GM12874 (cell line): Measurements from ENCODE around the gene C6orf89.

Experiments used
- TF ChIP-seq, protein P1 (sequence below): IDR thresholded peaks from 2 replicates; pipeline ENCODE4 v1.5.1; 2011; ENCODE audit warnings: low read depth, mild to moderate bottlenecking, control low read depth, low read length, moderate library complexity; ENCODE audit not compliant: insufficient read depth

C6orf89 gene

DNA sequence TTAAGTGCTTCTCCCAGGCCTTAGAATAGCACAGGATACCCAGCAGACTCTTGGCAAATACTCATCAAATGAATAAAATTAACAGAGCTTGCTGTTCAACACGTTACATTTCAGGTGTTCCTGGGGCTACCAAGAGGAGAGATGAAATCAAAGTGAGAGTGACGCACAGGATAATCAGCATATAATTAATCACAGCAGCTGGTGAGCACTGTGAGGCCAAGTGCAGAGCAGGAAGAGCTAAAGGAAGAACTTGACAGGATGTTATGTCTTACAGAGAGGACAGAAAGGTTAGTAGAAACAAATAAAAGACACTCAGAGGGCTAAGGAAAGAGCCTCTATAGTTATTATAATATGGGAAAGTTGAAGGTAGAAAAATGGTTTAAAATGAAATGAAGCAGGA, 19.9 kb upstream of the C6orf89 start:
- TF ChIP-seq, protein P1, sequence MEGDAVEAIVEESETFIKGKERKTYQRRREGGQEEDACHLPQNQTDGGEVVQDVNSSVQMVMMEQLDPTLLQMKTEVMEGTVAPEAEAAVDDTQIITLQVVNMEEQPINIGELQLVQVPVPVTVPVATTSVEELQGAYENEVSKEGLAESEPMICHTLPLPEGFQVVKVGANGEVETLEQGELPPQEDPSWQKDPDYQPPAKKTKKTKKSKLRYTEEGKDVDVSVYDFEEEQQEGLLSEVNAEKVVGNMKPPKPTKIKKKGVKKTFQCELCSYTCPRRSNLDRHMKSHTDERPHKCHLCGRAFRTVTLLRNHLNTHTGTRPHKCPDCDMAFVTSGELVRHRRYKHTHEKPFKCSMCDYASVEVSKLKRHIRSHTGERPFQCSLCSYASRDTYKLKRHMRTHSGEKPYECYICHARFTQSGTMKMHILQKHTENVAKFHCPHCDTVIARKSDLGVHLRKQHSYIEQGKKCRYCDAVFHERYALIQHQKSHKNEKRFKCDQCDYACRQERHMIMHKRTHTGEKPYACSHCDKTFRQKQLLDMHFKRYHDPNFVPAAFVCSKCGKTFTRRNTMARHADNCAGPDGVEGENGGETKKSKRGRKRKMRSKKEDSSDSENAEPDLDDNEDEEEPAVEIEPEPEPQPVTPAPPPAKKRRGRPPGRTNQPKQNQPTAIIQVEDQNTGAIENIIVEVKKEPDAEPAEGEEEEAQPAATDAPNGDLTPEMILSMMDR, result no peak

DNA sequence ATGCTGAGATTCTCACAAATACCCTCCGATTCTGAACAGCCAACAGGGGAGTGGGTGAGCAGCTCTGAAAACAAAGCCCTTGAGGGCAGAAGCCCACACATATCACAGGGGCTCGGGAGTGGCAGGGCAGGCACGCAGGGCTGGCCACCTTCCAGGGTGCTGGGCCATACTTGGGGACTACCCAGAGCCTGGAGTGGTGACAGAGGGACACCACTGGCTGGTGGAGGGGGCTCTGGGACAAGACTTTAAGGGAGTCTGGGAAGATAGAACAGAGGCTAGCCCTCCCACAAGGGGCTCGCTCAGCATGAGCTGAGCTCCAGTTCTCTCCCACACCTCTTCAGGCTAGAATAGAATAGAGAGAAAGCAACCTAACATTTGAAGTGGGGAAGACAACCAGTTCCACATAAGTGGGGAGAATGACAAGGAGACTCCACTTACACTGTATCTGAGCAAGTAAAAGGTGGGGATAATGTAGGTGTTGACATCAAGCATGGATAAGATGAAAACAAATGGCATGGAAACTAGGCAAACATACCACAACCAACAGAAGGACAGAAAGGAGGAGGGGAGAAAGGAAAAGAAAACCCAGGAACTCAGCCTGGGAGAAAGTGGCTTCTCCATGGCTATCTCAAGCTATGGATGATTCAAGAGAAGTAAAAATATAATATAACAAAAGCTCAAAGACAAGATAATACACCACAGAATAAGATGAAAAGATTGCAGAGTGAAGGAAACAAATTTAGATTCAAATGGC, 18.1 kb upstream of the C6orf89 start:
- TF ChIP-seq, protein P1, result no peak

DNA sequence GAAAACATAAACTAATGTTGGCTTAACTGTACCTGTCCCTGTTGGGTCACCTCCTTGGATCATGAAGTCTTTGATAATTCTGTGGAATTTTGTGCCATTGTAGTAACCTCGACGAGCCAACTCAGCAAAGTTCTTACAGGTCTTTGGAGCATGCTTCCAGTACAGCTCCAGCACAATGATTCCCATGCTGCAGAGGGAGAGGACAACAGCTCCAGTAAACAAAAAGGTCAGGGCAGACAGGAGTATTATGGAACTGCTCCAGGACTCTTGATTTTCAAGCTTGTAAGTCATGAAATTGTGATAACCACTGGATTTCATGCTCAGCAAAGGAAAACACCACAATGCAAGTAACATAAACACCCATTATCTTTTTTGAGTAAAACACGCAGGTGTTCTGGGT, 14.1 kb upstream of the C6orf89 start:
- TF ChIP-seq, protein P1, result no peak

DNA sequence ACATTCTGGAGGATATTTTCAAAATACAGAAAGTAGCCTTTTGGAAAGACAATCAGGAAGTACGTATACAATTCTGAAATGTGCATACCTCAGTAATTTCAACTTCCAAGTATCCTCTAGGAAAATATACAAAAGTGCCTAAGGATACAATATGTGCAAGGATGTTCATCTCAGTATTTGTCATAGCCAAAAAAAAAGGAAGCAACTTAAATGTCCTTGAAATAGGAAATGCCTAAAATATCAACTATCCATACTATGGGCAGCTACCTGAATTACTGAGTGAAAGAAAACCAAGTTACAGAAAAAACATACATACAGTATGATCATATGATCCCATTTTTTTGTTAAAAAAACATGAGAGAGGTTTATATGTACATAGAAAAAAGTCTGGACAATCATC, 12.6 kb upstream of the C6orf89 start:
- TF ChIP-seq, protein P1, result no peak

DNA sequence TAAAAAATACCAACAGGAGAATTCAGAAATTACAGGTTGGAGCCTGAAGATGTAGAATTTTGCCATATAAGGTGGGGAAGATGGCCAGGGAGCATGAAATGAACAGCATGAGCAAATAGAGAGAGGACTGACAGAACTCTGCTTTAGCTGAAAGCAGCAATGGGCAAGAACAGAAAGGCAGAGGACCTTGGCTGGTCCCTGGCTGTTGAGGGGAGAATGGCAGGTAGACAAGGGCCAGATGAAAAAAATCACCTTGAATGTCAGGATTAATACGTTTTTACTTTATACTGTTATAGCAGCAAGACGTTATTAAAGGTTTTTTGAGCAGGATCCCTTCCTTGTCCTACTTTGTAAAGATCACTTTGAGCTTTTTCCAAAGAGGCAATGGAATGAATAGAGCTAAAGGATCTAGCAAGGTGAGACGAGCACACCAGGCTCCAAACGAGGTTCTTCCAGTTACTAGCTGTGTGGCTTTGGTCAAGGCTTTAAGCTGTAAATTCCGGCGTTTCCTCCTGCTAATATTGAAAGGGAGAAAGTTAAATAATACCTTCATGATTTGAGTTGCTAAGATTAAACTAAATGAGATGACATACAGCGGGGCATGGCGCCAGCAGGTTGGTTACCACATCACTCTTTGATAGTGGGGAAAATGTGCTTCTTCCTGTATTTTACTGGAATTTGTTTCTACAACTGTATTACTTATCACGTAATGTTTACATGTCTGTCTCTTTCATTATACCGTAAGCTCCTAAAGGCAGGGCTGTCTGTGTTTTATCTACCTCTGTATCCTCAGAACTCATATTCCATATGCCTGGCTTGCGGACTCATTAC, 11.9 kb upstream of the C6orf89 start:
- TF ChIP-seq, protein P1, result peak; percentile 17; the same call in 1 of the 2 replicates

DNA sequence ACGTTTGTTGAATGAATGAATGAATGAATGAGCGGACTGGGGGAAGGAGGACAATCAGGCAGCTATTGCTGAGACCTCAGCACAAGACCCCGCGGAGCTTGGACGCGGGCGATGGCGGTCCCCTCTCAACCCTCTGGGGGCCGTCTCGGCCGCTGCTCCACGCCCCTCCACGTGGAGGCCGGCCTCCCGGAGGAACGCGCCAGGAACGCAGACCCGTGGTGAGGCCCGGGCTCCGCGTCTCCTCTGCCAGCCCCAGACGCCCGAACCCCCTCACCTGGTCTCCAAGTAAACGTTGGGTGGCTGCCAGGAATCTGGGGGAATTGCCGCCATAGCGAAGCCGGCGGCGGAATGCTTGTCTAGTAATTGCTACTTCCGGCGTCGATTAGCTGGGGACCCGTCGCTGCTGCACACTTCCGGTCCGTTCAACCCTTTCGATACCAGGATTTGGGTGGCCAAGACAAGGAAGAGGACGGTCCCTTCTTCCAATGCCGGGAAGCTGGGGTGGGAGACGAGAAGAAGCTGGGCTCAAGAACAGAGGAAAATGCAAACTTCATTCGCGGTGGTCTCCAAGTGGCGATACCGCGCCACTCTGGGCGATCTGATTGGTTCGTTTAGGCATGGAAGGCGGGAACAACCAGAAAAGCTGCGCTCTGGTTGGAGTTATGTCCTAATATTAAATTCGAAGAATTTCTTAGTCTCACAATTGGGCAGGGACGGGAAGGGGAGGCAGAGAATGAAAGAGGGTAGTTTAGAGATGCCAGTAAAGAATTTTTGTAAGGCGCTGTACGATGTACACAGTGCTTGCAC, 11.1 kb upstream of the C6orf89 start, which contains the start of gene PPIL1:
PPIL1 (minus strand) TSS at position 361 of the 807 bp plus-strand sequence; CDS start at position 330, 31 bp downstream.
- TF ChIP-seq, protein P1, result no peak

DNA sequence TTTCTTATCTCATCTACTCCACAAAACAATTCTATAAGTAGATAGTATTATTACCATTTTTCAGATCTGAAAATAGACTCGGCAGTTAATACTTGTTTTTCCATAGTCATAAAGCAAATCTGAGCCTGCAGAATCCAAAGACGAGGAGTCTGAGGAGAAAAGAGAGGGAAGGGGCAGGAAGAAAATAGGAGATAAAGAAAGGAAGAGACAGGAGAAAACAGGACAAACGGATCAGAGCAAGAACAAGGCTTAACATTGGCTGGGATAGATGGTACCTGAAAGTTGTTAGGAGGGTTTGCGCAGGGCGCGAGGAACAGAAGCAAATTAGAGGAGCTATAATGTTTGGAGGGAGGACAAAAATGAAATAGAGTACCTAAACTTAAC, 10.5 kb upstream of the C6orf89 start:
- TF ChIP-seq, protein P1, result no peak
